ENCODE data around the gene VPS39.
A peak's percentile ranks its signal among the peaks of the same experiment; 100 is the strongest.

Gene VPS39

DNA sequence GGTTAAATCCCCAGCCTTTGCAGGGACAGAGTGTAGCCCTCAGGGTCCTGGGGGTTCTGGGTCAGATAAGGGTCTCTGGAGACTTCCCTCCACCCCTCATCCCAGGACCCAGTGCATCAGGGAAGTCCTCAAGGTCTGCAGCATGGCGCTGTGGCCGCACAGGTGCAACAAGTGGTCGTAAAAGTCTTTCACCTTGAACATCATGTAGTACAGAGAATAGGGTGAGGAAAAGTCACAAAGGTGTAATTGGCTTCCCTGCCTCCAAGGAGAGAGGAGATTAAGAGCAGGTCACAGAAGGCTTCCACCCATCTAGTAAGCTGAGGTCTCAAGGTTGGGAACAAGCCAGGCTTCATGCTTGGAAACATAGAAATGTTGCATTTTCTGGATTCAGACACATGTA, 84.6 kb downstream of the VPS39 start:
- no peak for DNase-seq

DNA sequence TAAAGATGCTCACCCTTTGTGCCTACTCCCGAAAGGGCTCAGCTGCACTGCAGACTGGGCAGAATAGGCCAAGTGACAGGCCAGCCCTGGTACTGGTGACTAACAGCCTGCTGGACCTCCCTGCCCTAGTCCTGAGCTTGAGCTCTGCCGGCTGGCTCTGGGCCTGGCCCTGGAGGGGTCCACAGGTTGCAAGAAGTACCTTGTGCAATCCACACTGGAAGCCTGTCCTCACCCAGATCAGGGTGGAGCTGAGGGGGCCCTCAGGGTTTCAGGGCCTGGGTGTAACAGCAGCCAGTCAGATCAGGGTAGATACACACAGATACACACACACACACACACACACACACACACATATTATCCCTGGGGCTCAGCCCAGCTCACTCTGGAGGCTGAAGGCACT, 86.4 kb downstream of the VPS39 start:
- no peak for DNase-seq

DNA sequence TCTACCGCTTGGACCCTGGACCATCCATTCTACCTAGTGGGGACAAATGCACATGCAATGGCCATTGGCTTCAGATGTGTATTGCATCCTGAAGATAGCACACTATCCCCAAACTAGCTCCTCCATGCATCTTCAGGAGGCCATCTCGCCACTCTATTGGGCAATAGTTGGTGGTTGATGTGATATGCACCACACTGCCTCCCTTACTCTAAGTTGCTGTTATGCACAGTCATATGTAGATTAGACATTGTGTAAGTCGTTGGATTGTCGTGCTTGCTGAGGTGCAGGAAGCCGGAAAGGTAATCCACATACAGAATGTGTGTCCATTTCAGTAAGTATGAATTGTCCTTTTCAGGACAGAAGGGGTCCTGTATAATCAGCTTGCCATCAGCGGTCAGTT, 87.1 kb downstream of the VPS39 start:
- no peak for DNase-seq

DNA sequence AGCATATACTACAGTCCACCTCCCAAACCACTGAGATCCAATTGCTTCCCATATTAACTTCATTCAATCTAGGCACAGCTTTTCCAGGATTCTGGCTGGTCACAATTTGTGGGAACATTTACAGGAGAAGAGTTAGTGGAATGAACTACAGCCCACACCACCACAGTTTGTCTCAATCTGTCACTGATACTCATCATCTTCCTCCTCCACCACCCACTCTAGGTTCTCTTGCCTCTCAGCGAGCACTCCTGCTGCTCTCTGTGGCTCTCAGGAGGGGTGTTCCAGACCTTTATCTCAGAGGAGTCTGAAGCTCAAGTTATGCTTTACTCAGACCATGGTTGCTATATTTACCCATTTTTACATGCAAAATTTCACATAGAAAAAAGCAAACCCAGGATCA, 87.8 kb downstream of the VPS39 start:
- DNase-seq: no peak

DNA sequence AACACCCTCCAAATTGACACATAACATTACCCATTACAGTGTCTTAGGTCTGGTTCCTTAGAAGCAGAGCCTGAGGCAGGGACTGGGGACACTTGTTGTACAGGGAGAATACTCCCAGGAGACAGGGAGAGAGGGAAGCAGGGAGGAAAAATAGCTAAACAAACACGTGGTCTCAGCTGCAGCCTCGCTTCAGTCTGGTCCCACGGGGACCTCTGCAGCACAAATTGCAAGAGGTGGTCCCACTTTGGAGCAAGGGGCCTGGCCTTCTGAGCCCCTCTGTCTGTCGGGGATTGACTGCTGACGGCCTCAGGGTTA, 88.7 kb downstream of the VPS39 start:
- DNase-seq: no peak

DNA sequence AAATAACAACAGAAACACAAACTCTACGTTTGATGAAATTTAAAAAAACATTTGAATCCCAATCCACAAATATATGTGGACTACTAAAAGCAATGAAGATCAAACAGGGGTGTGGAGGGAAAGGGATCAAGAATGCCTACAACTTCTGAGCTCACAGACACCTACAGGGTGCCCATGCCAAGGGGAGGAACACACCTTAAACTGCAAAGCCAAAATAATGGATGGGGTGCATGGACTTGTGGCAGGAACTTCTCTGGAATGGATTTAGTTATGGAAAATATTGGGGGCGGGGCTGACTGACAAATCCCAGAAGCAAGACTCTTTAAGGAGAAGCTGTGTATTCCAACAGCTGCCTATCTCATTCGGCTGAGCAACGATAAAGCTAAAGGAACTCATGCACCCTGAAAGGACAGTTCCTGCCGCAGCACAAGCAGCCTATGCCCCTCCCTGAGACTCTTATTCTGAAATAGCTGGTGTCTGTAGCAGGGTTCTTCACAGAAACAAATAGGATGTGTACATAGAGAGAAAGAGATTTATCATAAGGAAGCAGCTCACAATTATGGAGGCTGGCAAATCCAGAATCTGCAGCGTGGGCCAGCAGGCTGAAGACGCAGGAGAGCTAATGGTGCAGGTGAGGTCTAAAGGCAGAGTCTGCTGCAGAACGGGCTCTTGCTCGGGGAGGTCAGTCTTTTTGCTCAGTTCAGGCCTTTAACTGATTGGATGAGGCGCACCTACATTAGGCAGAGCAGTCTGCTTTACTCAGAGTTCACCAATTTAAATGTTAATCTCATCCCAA, 89.3 kb downstream of the VPS39 start:
- DNase-seq: peak; percentile 54

DNA sequence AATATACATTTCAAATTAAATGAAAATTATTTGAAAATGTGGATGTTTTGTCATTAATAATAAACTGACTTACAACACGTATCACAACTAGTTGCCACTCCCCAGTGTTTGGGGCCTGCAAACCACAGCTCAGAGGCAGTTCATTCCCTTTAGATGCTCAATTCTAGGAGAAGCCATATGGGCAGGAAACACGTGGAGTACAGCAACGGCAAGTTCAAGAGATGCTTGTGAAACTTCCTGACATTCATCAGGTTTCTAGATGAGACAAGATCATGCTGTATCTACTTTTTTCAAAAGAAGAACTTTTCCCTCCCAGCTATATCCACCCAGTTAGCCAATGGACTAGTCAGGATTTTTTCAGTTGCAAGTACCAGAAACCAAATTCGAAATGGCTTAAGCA, 96.2 kb downstream of the VPS39 start:
- DNase-seq: no peak

DNA sequence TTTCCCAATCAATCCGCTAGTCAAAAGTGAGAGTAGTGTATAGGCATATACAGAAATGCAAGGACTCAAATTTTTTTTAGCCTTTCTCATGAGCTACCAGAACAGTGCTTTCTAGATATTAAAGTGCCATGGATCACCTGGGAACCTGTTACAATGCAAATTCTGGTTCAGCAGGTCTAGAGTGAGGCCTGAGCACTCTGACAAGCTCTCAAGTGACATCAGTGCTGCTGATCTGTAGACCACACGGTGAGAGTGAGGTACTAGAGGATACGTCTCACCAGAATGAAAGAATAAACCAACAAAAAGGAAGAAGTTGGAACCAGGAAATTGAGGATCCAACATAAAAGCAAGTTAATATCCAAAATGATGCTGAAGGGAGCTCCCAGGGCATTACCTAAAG, 97.7 kb downstream of the VPS39 start:
- no peak for DNase-seq

DNA sequence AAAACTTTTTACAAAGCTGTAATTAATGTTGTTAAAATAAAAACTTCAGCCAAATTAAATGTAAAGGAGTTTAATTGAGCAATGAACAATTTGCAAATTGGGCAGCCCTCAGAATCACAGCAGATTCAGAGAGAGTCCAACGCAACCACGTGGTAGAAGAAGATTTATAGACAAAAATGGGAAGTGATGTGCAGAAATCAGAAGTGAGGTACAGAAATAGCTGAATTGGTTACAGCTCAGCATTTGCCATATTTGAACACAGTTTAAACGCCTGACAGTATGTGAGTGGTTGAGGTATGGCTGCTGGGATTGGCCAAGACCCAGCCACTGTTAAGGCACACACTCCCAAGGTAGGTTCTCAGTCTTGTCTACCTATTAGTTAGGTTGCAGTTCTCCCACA, 99.3 kb downstream of the VPS39 start:
- no peak for DNase-seq

Measured in NCI-H146 (cell line).